HepG2 (cell line): ENCODE results near the gene PCIF1. TPM values are rescaled to one million over a fixed set of nuclear protein-coding genes. Genes with fewer than 3 reads are reported as not detected.

Experiments
- AHDC1 ChIP-seq: sonication (generic); formaldehyde crosslinking; IDR thresholded peaks from 2 replicates; pipeline ENCODE4 v1.5.1; 2020; ENCODE audit warnings: mild to moderate bottlenecking, missing genetic modification reagents, borderline replicate concordance
- BORCS8-MEF2B ChIP-seq: sonication (generic); formaldehyde crosslinking; IDR thresholded peaks from 2 replicates; pipeline ENCODE4 v1.8.0; 2022; ENCODE audit warnings: mild to moderate bottlenecking, missing genetic modification reagents
- FOSL1 ChIP-seq: sonication (generic); formaldehyde crosslinking; IDR thresholded peaks from 2 replicates; pipeline ENCODE4 v1.9.0; 2021; ENCODE audit warnings: missing genetic modification reagents, borderline replicate concordance
- GATAD2A ChIP-seq: IDR thresholded peaks from 2 replicates; pipeline ENCODE4 v1.6.1; 2016
- HDAC2 ChIP-seq: sonication (generic); formaldehyde crosslinking; IDR thresholded peaks from 2 replicates; pipeline ENCODE4 v1.4.0; 2020; ENCODE audit warnings: missing genetic modification reagents
- KAT7 ChIP-seq: IDR thresholded peaks from 2 replicates; pipeline ENCODE4 v1.6.1; 2018; ENCODE audit warnings: borderline replicate concordance, missing compliant biosample characterization
- MIER3 ChIP-seq: IDR thresholded peaks from 2 replicates; pipeline ENCODE4 v1.6.1; 2016; ENCODE audit warnings: missing compliant biosample characterization, borderline replicate concordance
- MLX ChIP-seq: IDR thresholded peaks from 2 replicates; pipeline ENCODE4 v1.6.1; 2016
- PAX8 ChIP-seq: sonication (generic); formaldehyde crosslinking; IDR thresholded peaks from 2 replicates; pipeline ENCODE4 v1.8.0; 2022; ENCODE audit warnings: mild to moderate bottlenecking, missing genetic modification reagents, borderline replicate concordance
- SAP130 ChIP-seq: IDR thresholded peaks from 2 replicates; pipeline ENCODE4 v1.6.1; 2016; ENCODE audit warnings: low read depth
- SKIL ChIP-seq: sonication (generic); formaldehyde crosslinking; IDR thresholded peaks from 2 replicates; pipeline ENCODE4 v1.8.0; 2022; ENCODE audit warnings: missing genetic modification reagents, mild to moderate bottlenecking, moderate library complexity, borderline replicate concordance
- XRCC5 ChIP-seq: fragments of 200-400 bp; formaldehyde crosslinking; optimal IDR thresholded peaks from 2 replicates; pipeline ENCODE3; 2017; ENCODE audit warnings: mild to moderate bottlenecking, low read length
- ZBTB20 ChIP-seq: sonication (generic); formaldehyde crosslinking; IDR thresholded peaks from 2 replicates; pipeline ENCODE4 v1.8.1; 2023; ENCODE audit warnings: missing genetic modification reagents, low read depth, mild to moderate bottlenecking, borderline replicate concordance
- ZBTB44 ChIP-seq: sonication (generic); formaldehyde crosslinking; IDR thresholded peaks from 2 replicates; pipeline ENCODE4 v1.4.0; 2020; ENCODE audit warnings: missing genetic modification reagents
- ZNF205 ChIP-seq: IDR thresholded peaks from 2 replicates; pipeline ENCODE4 v1.6.1; 2018; ENCODE audit warnings: missing biosample characterization, missing genetic modification reagents
- ZNF24 ChIP-seq: fragments of 450-650 bp; IDR thresholded peaks from 2 replicates; pipeline ENCODE4 v1.6.1; 2017; ENCODE audit warnings: antibody characterized with exemption, mild to moderate bottlenecking
- ZNF260 ChIP-seq: sonication (generic); formaldehyde crosslinking; IDR thresholded peaks from 2 replicates; pipeline ENCODE4 v1.4.0; 2020; ENCODE audit warnings: missing genetic modification reagents, low read depth, mild to moderate bottlenecking, borderline replicate concordance
- ZNF547 ChIP-seq: sonication (generic); formaldehyde crosslinking; IDR thresholded peaks from 2 replicates; pipeline ENCODE4 v1.5.1; 2020; ENCODE audit warnings: mild to moderate bottlenecking, missing genetic modification reagents
- ZNF615 ChIP-seq: sonication (generic); formaldehyde crosslinking; IDR thresholded peaks from 2 replicates; pipeline ENCODE4 v1.5.0; 2020; ENCODE audit warnings: mild to moderate bottlenecking, missing genetic modification reagents, borderline replicate concordance
- ZSCAN21 ChIP-seq: sonication (generic); formaldehyde crosslinking; IDR thresholded peaks from 2 replicates; pipeline ENCODE4 v1.8.0; 2022; ENCODE audit warnings: mild to moderate bottlenecking, missing genetic modification reagents, moderate library complexity, borderline replicate concordance
- polyA plus RNA-seq, 8 experiments: library from polyadenylated mRNA; depleted of rRNA in 3 of 8; stranded (reverse) in 7 of 8; unstranded in 1 of 8; fragments of >200 nt; fragmentation: Illumina TruSeq in 4 of 8; extraction: Trizol in 4 of 8; gene quantifications; 2 replicates each; pipeline versions ENCODE4 v1.2.1 to v1.2.3, GENCODE V29; 2011 to 2016; ENCODE audit warnings: low read depth in 4 of 8, missing spikeins in 1 of 8, mixed read lengths in 1 of 8; ENCODE audit not compliant: insufficient read depth in 1 of 8
- total RNA-seq, 5 experiments: library from RNA; depleted of rRNA; stranded (reverse); fragments of >200 nt; fragmentation: Illumina TruSeq; extraction: Trizol; gene quantifications; 2 replicates each; pipeline ENCODE4 v1.2.3, GENCODE V29; 2016; ENCODE audit warnings: low read depth in 1 of 5

PCIF1 gene
- total and polyA plus RNA-seq, 2 of the 13 experiments (the other 11 are each of a cell fraction or from before 2014, with no cell fraction given): 20.9 to 24.4 TPM

- TF ChIP-seq SKIL (CRISPR knock-in tag) (no peak), ZNF24 (no peak), ZNF260 (CRISPR knock-in tag) (no peak), MIER3 (CRISPR knock-in tag) (0 out of 2 replicates have a peak, but pooled peaks have one; percentile 50), XRCC5 (peak; percentile 65), PAX8 (no peak), ZBTB44 (CRISPR knock-in tag) (0 out of 2 replicates have a peak, but pooled peaks have one; percentile 17), KAT7 (CRISPR knock-in tag) (no peak), HDAC2 (peak; percentile 61; the same call in 1 of the 2 replicates), BORCS8-MEF2B (CRISPR knock-in tag) (no peak), FOSL1 (no peak), ZNF205 (no peak), MLX (CRISPR knock-in tag) (peak; percentile 24; the same call in 1 of the 2 replicates), ZNF615 (CRISPR knock-in tag) (no peak), ZNF547 (CRISPR knock-in tag) (no peak), SAP130 (peak; percentile 67), GATAD2A (CRISPR knock-in tag) (0 out of 2 replicates have a peak, but pooled peaks have one; percentile 12), ZBTB20 (CRISPR knock-in tag) (no peak), AHDC1 (CRISPR knock-in tag) (no peak), ZSCAN21 (CRISPR knock-in tag) (no peak)
Observed at GRCh38 chr20:45892049-45892825, 42.2 kb upstream of the PCIF1 start (continued).
